ENCODE results near the gene PRPH.
"Not testable (repeated sequence)": the region's sequence is repeated elsewhere in the genome, so short reads cannot be mapped to it uniquely, and the experiment has no call there.

Gene PRPH

GRCh38 chr12:49301760-49302159 is 6.8 kb downstream of the PRPH start:
- no peak for DNase-seq (ENCODE audit: low spot score)

GRCh38 chr12:49304161-49304560 is 9.2 kb downstream of the PRPH start:
- peak; percentile 67 for DNase-seq (ENCODE audit: low spot score)

GRCh38 chr12:49305762-49306510 is 11.0 kb downstream of the PRPH start:
- DNase-seq (ENCODE audit: low spot score): no peak

GRCh38 chr12:49309386-49309785 is 14.4 kb downstream of the PRPH start:
- DNase-seq (ENCODE audit: low spot score): no peak

- DNase-seq (ENCODE audit: low spot score): not testable (repeated sequence)
These were observed 15.6 kb downstream of the PRPH start for GRCh38 chr12:49310451-49311000.

GRCh38 chr12:49314811-49315210 is 19.9 kb downstream of the PRPH start:
- DNase-seq (ENCODE audit: low spot score): no peak

GRCh38 chr12:49317118-49317517 is 22.2 kb downstream of the PRPH start:
- not testable (repeated sequence) for DNase-seq (ENCODE audit: low spot score)

GRCh38 chr12:49320411-49321103 is 25.6 kb downstream of the PRPH start:
- DNase-seq (ENCODE audit: low spot score): not testable (repeated sequence)

- DNase-seq (ENCODE audit: low spot score): no peak
These were observed 27.4 kb downstream of the PRPH start for GRCh38 chr12:49322367-49322707.

- DNase-seq (ENCODE audit: low spot score): peak; percentile 99
These were observed 28.0 kb downstream of the PRPH start, which contains the start of gene TROAP for GRCh38 chr12:49322708-49323523. TSS of gene TROAP (plus strand) at chr12:49323255. CDS start at chr12:49323609, 354 bp downstream.

- DNase-seq (ENCODE audit: low spot score): no peak
These were observed 28.7 kb downstream of the PRPH start for GRCh38 chr12:49323524-49324097.

- no peak for DNase-seq (ENCODE audit: low spot score)
These were observed 30.7 kb downstream of the PRPH start for GRCh38 chr12:49325606-49326005.

GRCh38 chr12:49327368-49327767 is 32.4 kb downstream of the PRPH start:
- no peak for DNase-seq (ENCODE audit: low spot score)

GRCh38 chr12:49327887-49328286 is 32.9 kb downstream of the PRPH start:
- no peak for DNase-seq (ENCODE audit: low spot score)

GRCh38 chr12:49328816-49329215 is 33.9 kb downstream of the PRPH start:
- no peak for DNase-seq (ENCODE audit: low spot score)

GRCh38 chr12:49330032-49330619 is 35.2 kb downstream of the PRPH start:
- no peak for DNase-seq (ENCODE audit: low spot score)

- DNase-seq (ENCODE audit: low spot score): no peak
These were observed 35.9 kb downstream of the PRPH start for GRCh38 chr12:49330631-49331379.

- peak; percentile 86 for DNase-seq (ENCODE audit: low spot score)
These were observed 36.7 kb downstream of the PRPH start for GRCh38 chr12:49331380-49332222.

GRCh38 chr12:49332441-49332861 is 37.5 kb downstream of the PRPH start:
- no peak for DNase-seq (ENCODE audit: low spot score)

- DNase-seq (ENCODE audit: low spot score): no peak
These were observed 38.0 kb downstream of the PRPH start for GRCh38 chr12:49332891-49333371.

Data from GM03348 (cell line).